Adrenal gland (tissue), 12 donors: ENCODE measurements around the gene NFKBIB. TPM values are rescaled to one million over a fixed set of nuclear protein-coding genes. Genes with fewer than 3 reads are reported as not detected.

ENCODE experiments used
- DNase-seq, 7 donors: peaks; one replicate each; pipeline ENCODE4 v3.0.0-alpha.2; 2019 to 2020
- H3K27ac ChIP-seq, 5 donors: fragments of 200-600 bp; sonication (generic) in 4 of 5; 1 replicate in 3 of 5; 2 replicates in 2 of 5; pipeline versions ENCODE4 v1.5.1 to v1.8.0; 2016 to 2020; ENCODE audit warnings: mild to moderate bottlenecking in 1 of 5
- H3K27me3 ChIP-seq: fragments of 200-600 bp; 2 replicates; pipeline ENCODE4 v1.8.0; 2021
- H3K36me3 ChIP-seq, 2 donors: fragments of 200-600 bp; replicated peaks in 1 of 2; 1 replicate in 1 of 2; 2 replicates in 1 of 2; pipeline versions ENCODE4 v1.5.1 to v1.8.0; 2018 to 2022
- H3K4me1 ChIP-seq, 2 donors: fragments of 200-600 bp; replicated peaks in 1 of 2; 1 replicate in 1 of 2; 2 replicates in 1 of 2; pipeline versions ENCODE4 v1.5.1 to v1.8.0; 2018 to 2021
- H3K4me3 ChIP-seq, 4 donors: fragments of 200-600 bp; sonication (generic) in 3 of 4; one replicate each; pipeline ENCODE4 v1.5.1; 2016 to 2018
- H3K9me3 ChIP-seq, 3 donors: fragments of 200-600 bp; sonication (generic) in 1 of 3; replicated peaks in 1 of 3; 1 replicate in 2 of 3; 2 replicates in 1 of 3; pipeline versions ENCODE4 v1.5.1 to v1.8.0; 2016 to 2021
- POLR2A ChIP-seq, 2 donors: fragments of 450-650 bp; IDR thresholded peaks; one replicate each; pipeline ENCODE4 v1.6.1; 2017; ENCODE audit warnings: antibody characterized with exemption in 2 of 2, mild to moderate bottlenecking in 2 of 2, moderate library complexity in 1 of 2
- WGBS, 4 donors: extraction: QIAGEN DNeasy Blood & Tissue Kit in 2 of 4; methylation state at CpG; one replicate each; pipeline versions ENCODE4 v1.1.5 to v1.1.7; 2013 to 2017; 5-methylcytosine and 5-hydroxymethylcytosine counted together
- intact Hi-C, 2 donors: fragments of 100-400 bp; cut with DNase I; formaldehyde crosslinking; loops; one replicate each; pipeline versions ENCODE4 v1.14.1 to v1.15.0; 2022 to 2023
- polyA plus RNA-seq, 3 donors: library from polyadenylated mRNA; stranded (reverse); fragments of 200-250 nt in 2 of 3; fragments of 350-450 nt in 1 of 3; fragmentation: Illumina TruSeq in 1 of 3; extraction: RNeasy Lipid Tissue Mini Kit (QIAGEN cat#74804) in 1 of 3; gene quantifications; one replicate each; pipeline ENCODE4 v1.2.3, GENCODE V29; 2013 to 2014
- total RNA-seq, 9 donors: library from RNA; depleted of rRNA in 4 of 9; stranded (reverse); fragments of >200 nt in 4 of 9; fragments of 120-200 nt in 1 of 9; fragmentation: NEBNext Ultra II Directional in 1 of 9; extraction: Animal tissue kit (Norgen Biotek cat#: 25700) in 1 of 9; gene quantifications; one replicate each; pipeline versions ENCODE4 v1.1.0 to v1.2.4, GENCODE V29; 2013 to 2023
- TF ChIP-seq, protein P1 (sequence below), 6 experiments: fragments of 450-650 bp in 4 of 6; fragments of 200-600 bp in 2 of 6; sonication (generic) in 1 of 6; IDR thresholded peaks; 1 replicate in 5 of 6; 2 replicates in 1 of 6; pipeline versions ENCODE4 v1.5.1 to v1.8.0; 2016 to 2021; ENCODE audit warnings: antibody characterized with exemption in 6 of 6, mild to moderate bottlenecking in 2 of 6, moderate library complexity in 1 of 6
- donor health status: healthy with polysubstance abuse.
- donor health status: Bipolar disorder and iron deficiency.
- donor health status: DM: yes; HTN: yes; CAD: no.
- donor health status: DM: no; HTN: no; CAD: no.
- donor health status: DM: no; HTN: no; CAD: no.
- donor health status: DM: yes; HTN: yes; CAD: no.

The NFKBIB gene
- total and polyA plus RNA-seq, 12 donors: 12.4 to 73.0 (median 31.7) TPM

DNA sequence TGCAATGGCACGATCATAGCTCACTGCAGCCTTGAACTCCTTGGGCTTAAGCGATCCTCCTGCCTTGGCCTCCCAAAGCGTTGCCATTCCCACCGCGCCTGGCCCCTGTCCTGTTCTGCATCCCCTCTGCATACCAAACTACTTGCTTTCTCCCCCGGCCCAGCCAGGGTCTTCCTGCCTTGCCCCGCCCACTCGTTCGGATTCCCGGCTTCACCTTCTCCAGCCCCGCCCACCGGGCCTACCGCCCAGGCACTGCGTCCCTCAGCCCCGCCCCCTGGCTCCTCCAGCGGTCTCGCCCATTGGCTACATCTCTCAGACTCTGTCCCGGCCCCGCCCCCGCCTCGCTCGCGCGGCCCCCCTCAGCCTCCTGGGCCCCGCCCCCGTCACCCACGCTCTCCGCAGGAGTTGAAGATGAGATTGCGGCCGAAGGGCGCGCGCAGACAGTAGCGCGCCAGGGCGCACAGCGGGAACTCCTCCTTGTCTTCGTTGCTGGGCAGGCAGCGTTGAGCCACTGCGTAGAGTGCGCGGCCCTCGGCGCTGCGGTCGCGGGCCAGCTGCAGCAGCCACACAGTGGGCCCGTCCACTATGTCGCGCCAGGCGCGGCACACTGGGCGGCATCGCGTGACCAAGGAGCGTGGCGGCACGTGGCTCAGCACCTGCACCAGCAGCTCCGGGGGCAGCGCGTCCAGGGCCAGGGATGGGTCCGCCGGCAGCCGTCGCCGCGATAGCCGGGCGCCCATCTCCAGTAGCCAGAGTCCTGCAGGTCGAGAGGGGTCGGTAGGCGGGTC is 50.0 kb downstream of the NFKBIB start:
- intact Hi-C loops: loop anchor here in 1 of 2 donors (10.0 kb wide), 1 partner anchor 435 kb away; no protein-coding TSS in a partner anchor
- no peaks in the 10 kb centered on the region for H3K9me3 ChIP-seq
- H3K27me3 ChIP-seq: no peaks in the 10 kb centered on the region
- H3K36me3 ChIP-seq: peaks cover 0 to 2% of the 10 kb centered on the region in 2 donors
- peaks cover 6 to 8% of the 10 kb centered on the region in 2 donors for H3K4me1 ChIP-seq
- H3K27ac ChIP-seq: no peak overlapping the region
- peak; percentile 90 to 96 (median 94) for DNase-seq
- TF ChIP-seq POLR2A (IDR thresholded peaks at IDR 0.05): no peak
- TF ChIP-seq, protein P1, sequence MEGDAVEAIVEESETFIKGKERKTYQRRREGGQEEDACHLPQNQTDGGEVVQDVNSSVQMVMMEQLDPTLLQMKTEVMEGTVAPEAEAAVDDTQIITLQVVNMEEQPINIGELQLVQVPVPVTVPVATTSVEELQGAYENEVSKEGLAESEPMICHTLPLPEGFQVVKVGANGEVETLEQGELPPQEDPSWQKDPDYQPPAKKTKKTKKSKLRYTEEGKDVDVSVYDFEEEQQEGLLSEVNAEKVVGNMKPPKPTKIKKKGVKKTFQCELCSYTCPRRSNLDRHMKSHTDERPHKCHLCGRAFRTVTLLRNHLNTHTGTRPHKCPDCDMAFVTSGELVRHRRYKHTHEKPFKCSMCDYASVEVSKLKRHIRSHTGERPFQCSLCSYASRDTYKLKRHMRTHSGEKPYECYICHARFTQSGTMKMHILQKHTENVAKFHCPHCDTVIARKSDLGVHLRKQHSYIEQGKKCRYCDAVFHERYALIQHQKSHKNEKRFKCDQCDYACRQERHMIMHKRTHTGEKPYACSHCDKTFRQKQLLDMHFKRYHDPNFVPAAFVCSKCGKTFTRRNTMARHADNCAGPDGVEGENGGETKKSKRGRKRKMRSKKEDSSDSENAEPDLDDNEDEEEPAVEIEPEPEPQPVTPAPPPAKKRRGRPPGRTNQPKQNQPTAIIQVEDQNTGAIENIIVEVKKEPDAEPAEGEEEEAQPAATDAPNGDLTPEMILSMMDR (IDR thresholded peaks at IDR 0.05): no peak
- WGBS, 4 donors: 4 to 12% (median 8%) methylated on average over 15 to 72 of the region's 72 CpGs
- H3K4me3 ChIP-seq: peak overlapping the region in 2 of 4 donors; percentile 13 to 56

GRCh38 chr19:38951187-38951586 is 51.4 kb downstream of the NFKBIB start:
- no peaks in the 10 kb centered on the region for H3K36me3 ChIP-seq
- no peak overlapping the region for H3K4me3 ChIP-seq
- peaks cover 6 to 8% of the 10 kb centered on the region in 2 donors for H3K4me1 ChIP-seq
- WGBS, 4 donors: 59 to 83% (median 73%) methylated on average over 3 of the region's 3 CpGs
- DNase-seq: no peak
- H3K9me3 ChIP-seq: no peaks in the 10 kb centered on the region
- intact Hi-C loops: loop anchor here in 1 of 2 donors (10.0 kb wide), 1 partner anchor 436 kb away; no protein-coding TSS in a partner anchor
- no peak overlapping the region for H3K27ac ChIP-seq
- no peak for TF ChIP-seq POLR2A (IDR thresholded peaks at IDR 0.05)
- TF ChIP-seq, protein P1 (IDR thresholded peaks at IDR 0.05): no peak
- no peaks in the 10 kb centered on the region for H3K27me3 ChIP-seq

- peak in 3 of 7 donors; percentile 36 to 46 (median 44) for DNase-seq
- intact Hi-C loops: loop anchor here in 1 of 2 donors (10.0 kb wide), 1 partner anchor 438 kb away; no protein-coding TSS in a partner anchor
- 73 to 82% (median 76%) methylated on average over 13 of the region's 13 CpGs for WGBS, 4 donors
Observed at GRCh38 chr19:38952395-38953165, 52.8 kb downstream of the NFKBIB start.

More at GRCh38 chr19:38952395-38953165, 52.8 kb downstream of the NFKBIB start:
- TF ChIP-seq, protein P1 (IDR thresholded peaks at IDR 0.05): peak in 5 of 6 experiments; percentile 6 to 42 (median 32)
- TF ChIP-seq POLR2A (IDR thresholded peaks at IDR 0.05): no peak
- Histone ChIP-seq H3K27me3 (no peaks in the 10 kb centered on the region), H3K27ac (no peak overlapping the region), H3K36me3 (no peaks in the 10 kb centered on the region), H3K4me1 (peaks cover 6 to 8% of the 10 kb centered on the region in 2 donors), H3K9me3 (no peaks in the 10 kb centered on the region), H3K4me3 (no peak overlapping the region)
